GM23338 (cell line): ENCODE results near the gene HYCC2. TPM values are rescaled to one million over a fixed set of nuclear protein-coding genes. Genes with fewer than 3 reads are reported as not detected.

Source experiments
- ATAC-seq: fragments of 200-7000 bp; cut with Tn5 transposase; 3 replicates; pipeline ENCODE4 v1.9.1; 2020
- DNase-seq: peaks from one replicate; pipeline ENCODE4 v3.0.0-alpha.2; 2015; ENCODE audit warnings: low spot score
- H2AFZ ChIP-seq: fragments of 200-600 bp; sonication (generic); 2 replicates; pipeline ENCODE4 v1.8.0; 2016; ENCODE audit warnings: antibody characterized with exemption, mild to moderate bottlenecking, moderate library complexity
- H3F3A ChIP-seq: fragments of 200-600 bp; sonication (generic); replicated peaks from 2 replicates; pipeline ENCODE4 v1.8.0; 2017; ENCODE audit warnings: antibody characterized with exemption, mixed run types, low read depth
- H3K27ac ChIP-seq: fragments of 200-600 bp; sonication (generic); 2 replicates; pipeline ENCODE4 v1.6.1; 2016; ENCODE audit warnings: low read depth
- H3K27me3 ChIP-seq: fragments of 200-600 bp; sonication (generic); 2 replicates; pipeline ENCODE4 v1.8.0; 2016; ENCODE audit warnings: mild to moderate bottlenecking, mixed run types, moderate library complexity; ENCODE audit not compliant: insufficient read depth
- H3K36me3 ChIP-seq: fragments of 200-600 bp; sonication (generic); 2 replicates; pipeline ENCODE4 v1.8.0; 2016; ENCODE audit warnings: mild to moderate bottlenecking; ENCODE audit not compliant: insufficient read depth
- H3K4me1 ChIP-seq: fragments of 200-600 bp; sonication (generic); 2 replicates; pipeline ENCODE4 v1.8.0; 2016; ENCODE audit warnings: mild to moderate bottlenecking, moderate library complexity; ENCODE audit not compliant: insufficient read depth
- H3K4me2 ChIP-seq: fragments of 200-600 bp; sonication (generic); 2 replicates; pipeline ENCODE4 v1.7.1; 2017; ENCODE audit warnings: mixed run types
- H3K4me3 ChIP-seq: fragments of 200-600 bp; sonication (generic); 2 replicates; pipeline ENCODE4 v1.6.1; 2016; ENCODE audit warnings: mixed run types
- H3K79me2 ChIP-seq: fragments of 200-600 bp; sonication (generic); replicated peaks from 2 replicates; pipeline ENCODE4 v1.8.0; 2017; ENCODE audit warnings: mild to moderate bottlenecking; ENCODE audit not compliant: insufficient read depth
- H3K9me2 ChIP-seq: fragments of 200-600 bp; sonication (generic); 2 replicates; pipeline ENCODE4 v1.8.0; 2017; ENCODE audit not compliant: insufficient read depth
- H4K20me1 ChIP-seq: fragments of 200-600 bp; sonication (generic); replicated peaks from 2 replicates; pipeline ENCODE4 v1.8.0; 2017; ENCODE audit warnings: mild to moderate bottlenecking; ENCODE audit not compliant: insufficient read depth
- H3K27ac Mint-ChIP-seq: 2 replicates; pipeline ENCODE4 v1.8.0; 2020; ENCODE audit warnings: inconsistent platforms, mild to moderate bottlenecking, moderate library complexity, mixed read lengths
- H3K27me3 Mint-ChIP-seq: 3 replicates; pipeline ENCODE4 v1.8.0; 2022; ENCODE audit warnings: low read depth, mild to moderate bottlenecking, moderate library complexity, mixed read lengths, inconsistent platforms; ENCODE audit not compliant: insufficient read depth, poor library complexity
- H3K36me3 Mint-ChIP-seq: 3 replicates; pipeline ENCODE4 v1.8.0; 2021; ENCODE audit warnings: low read depth, mild to moderate bottlenecking, inconsistent platforms, moderate library complexity, mixed read lengths
- H3K4me1 Mint-ChIP-seq: 3 replicates; pipeline ENCODE4 v1.8.0; 2020; ENCODE audit warnings: mild to moderate bottlenecking, inconsistent platforms, mixed read lengths
- H3K4me3 Mint-ChIP-seq: 3 replicates; pipeline ENCODE4 v1.8.0; 2021; ENCODE audit warnings: moderate library complexity, mild to moderate bottlenecking, inconsistent platforms, mixed read lengths
- H3K9me3 Mint-ChIP-seq: 3 replicates; pipeline ENCODE4 v1.8.0; 2020; ENCODE audit warnings: moderate library complexity, mild to moderate bottlenecking, inconsistent platforms, mixed read lengths
- CREB1 ChIP-seq: fragments of 250-450 bp; sonication (Bioruptor Pico); IDR thresholded peaks from 2 replicates; pipeline ENCODE4 v1.5.0; 2020; ENCODE audit warnings: low read depth, mild to moderate bottlenecking, moderate library complexity
- EZH2 ChIP-seq: fragments of 200-600 bp; sonication (generic); IDR thresholded peaks from one replicate; pipeline ENCODE4 v1.8.0; 2017; ENCODE audit warnings: antibody characterized with exemption, mild to moderate bottlenecking, low read depth; ENCODE audit not compliant: unreplicated experiment
- JUNB ChIP-seq: IDR thresholded peaks from one replicate; pipeline ENCODE4 v1.6.1; 2016; ENCODE audit warnings: antibody characterized with exemption; ENCODE audit not compliant: unreplicated experiment
- NANOG ChIP-seq: IDR thresholded peaks from 2 replicates; pipeline ENCODE4 v1.6.1; 2016; ENCODE audit warnings: antibody characterized with exemption, borderline replicate concordance
- POLR2AphosphoS5 ChIP-seq: IDR thresholded peaks from 2 replicates; pipeline ENCODE4 v1.6.1; 2016; ENCODE audit warnings: antibody characterized with exemption, low read depth
- STAT1 ChIP-seq: IDR thresholded peaks from one replicate; pipeline ENCODE4 v1.6.1; 2016; ENCODE audit warnings: antibody characterized with exemption; ENCODE audit not compliant: unreplicated experiment
- ZNF114 ChIP-seq: fragments of 250-450 bp; sonication (Bioruptor Pico); IDR thresholded peaks from 2 replicates; pipeline ENCODE4 v1.5.0; 2020; ENCODE audit warnings: mild to moderate bottlenecking, moderate library complexity
- ZNF331 ChIP-seq: fragments of 250-450 bp; sonication (Bioruptor Pico); IDR thresholded peaks from 2 replicates; pipeline ENCODE4 v1.5.0; 2020; ENCODE audit warnings: low read depth, mild to moderate bottlenecking, moderate library complexity
- polyA plus RNA-seq: library from polyadenylated mRNA; unstranded; fragments of >200 nt; fragmentation: Nextera tagmentation; extraction: Ambion mirVana; gene quantifications from 2 replicates; pipeline ENCODE4 v1.2.1, GENCODE V29; 2016
- total RNA-seq: library from RNA; depleted of rRNA; stranded (reverse); fragments of >200 nt; shearing (Covaris generic); gene quantifications from 2 replicates; pipeline ENCODE4 v1.2.3, GENCODE V29; 2014
- TF ChIP-seq, protein P1 (sequence below), 2 experiments: fragments of 200-600 bp in 1 of 2; sonication (generic) in 1 of 2; conservative IDR thresholded peaks; 2 replicates each; pipeline versions ENCODE4 v1.5.1 to v1.6.1; 2016 to 2017; ENCODE audit warnings: antibody characterized with exemption in 2 of 2, low read depth in 2 of 2, mild to moderate bottlenecking in 2 of 2, moderate library complexity in 1 of 2
- TF ChIP-seq, protein P2 (sequence below): IDR thresholded peaks from 2 replicates; pipeline ENCODE4 v1.6.1; 2016; ENCODE audit warnings: antibody characterized with exemption
- TF ChIP-seq, protein P3 (sequence below): fragments of 250-450 bp; sonication (Bioruptor Pico); IDR thresholded peaks from 2 replicates; pipeline ENCODE4 v1.5.0; 2020; ENCODE audit warnings: mild to moderate bottlenecking, moderate library complexity

The HYCC2 gene
- total and polyA plus RNA-seq, 2 experiments from 2014 or later: 2.4 to 4.8 TPM

DNA sequence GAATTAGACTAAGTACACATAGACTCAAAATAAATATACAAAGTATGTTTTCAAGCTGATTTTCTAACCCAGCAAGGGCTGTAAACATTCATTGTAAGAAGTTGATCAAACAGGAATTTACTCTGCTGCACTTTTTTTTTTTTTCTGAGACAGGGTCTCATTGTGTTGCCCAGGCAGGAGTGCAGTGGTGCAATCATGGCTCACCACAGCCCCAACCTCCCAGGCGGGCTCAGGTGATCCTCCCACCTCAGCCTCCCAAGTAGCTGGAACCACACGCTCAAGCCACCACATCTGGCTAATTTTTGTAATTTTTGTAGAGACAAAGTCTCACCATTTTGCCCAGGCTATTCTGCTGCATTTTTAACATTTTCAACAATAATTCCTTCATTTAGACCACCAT is 36.2 kb upstream of the HYCC2 start:
- ATAC-seq: no peak
- Mint-ChIP-seq H3K27ac (no peak overlapping the region), H3K4me3 (no peak overlapping the region), H3K27me3 (no peaks in the 10 kb centered on the region), H3K4me1 (peaks cover 4% of the 10 kb centered on the region; the same call in 1 of the 3 replicates), H3K36me3 (no peaks in the 10 kb centered on the region), H3K9me3 (no peaks in the 10 kb centered on the region)
- no peaks in the 10 kb centered on the region for H4K20me1 ChIP-seq
- H3K4me1 ChIP-seq: no peaks in the 10 kb centered on the region
- no peak overlapping the region for H3K4me3 ChIP-seq
- no peak overlapping the region for H3K4me2 ChIP-seq
- H2AFZ ChIP-seq: no peak overlapping the region
- no peaks in the 10 kb centered on the region for H3F3A ChIP-seq
- H3K36me3 ChIP-seq: no peaks in the 10 kb centered on the region
- H3K27ac ChIP-seq: no peak overlapping the region
- TF ChIP-seq, protein P1, sequence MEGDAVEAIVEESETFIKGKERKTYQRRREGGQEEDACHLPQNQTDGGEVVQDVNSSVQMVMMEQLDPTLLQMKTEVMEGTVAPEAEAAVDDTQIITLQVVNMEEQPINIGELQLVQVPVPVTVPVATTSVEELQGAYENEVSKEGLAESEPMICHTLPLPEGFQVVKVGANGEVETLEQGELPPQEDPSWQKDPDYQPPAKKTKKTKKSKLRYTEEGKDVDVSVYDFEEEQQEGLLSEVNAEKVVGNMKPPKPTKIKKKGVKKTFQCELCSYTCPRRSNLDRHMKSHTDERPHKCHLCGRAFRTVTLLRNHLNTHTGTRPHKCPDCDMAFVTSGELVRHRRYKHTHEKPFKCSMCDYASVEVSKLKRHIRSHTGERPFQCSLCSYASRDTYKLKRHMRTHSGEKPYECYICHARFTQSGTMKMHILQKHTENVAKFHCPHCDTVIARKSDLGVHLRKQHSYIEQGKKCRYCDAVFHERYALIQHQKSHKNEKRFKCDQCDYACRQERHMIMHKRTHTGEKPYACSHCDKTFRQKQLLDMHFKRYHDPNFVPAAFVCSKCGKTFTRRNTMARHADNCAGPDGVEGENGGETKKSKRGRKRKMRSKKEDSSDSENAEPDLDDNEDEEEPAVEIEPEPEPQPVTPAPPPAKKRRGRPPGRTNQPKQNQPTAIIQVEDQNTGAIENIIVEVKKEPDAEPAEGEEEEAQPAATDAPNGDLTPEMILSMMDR (conservative IDR thresholded peaks at IDR 0.05; ENCODE audit: low read depth in 2 of 2): no peak
- no peak for TF ChIP-seq ZNF331 (CRISPR knock-in tag)
- TF ChIP-seq ZNF114: no peak
- TF ChIP-seq STAT1: no peak
- no peak for TF ChIP-seq JUNB
- H3K27me3 ChIP-seq: no peaks in the 10 kb centered on the region
- no peaks in the 10 kb centered on the region for H3K9me2 ChIP-seq
- DNase-seq: no peak
- H3K79me2 ChIP-seq: no peaks in the 10 kb centered on the region

DNA sequence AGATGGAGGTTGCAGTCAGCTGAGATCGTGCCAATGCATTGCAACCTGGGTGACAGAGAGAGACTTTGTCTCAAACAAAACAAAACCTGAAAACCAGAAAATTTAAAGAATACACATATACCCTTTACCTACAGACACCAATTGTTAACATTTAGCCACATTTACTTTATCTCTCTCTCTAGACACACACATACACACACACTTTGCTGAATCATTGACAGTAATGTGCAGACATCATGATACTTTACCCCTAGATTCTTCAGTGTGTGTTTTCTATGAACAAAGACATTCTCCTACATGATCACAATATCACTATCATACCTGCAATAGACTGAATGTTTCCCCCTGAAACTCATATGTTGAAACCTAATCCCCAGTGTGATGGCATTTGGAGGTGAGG is 34.3 kb upstream of the HYCC2 start:
- Histone ChIP-seq H3K4me2 (no peak overlapping the region), H2AFZ (no peak overlapping the region), H4K20me1 (no peaks in the 10 kb centered on the region), H3K9me2 (no peaks in the 10 kb centered on the region), H3K4me1 (no peaks in the 10 kb centered on the region), H3K36me3 (no peaks in the 10 kb centered on the region), H3K27me3 (no peaks in the 10 kb centered on the region), H3F3A (no peaks in the 10 kb centered on the region), H3K4me3 (no peak overlapping the region), H3K27ac (no peak overlapping the region), H3K79me2 (no peaks in the 10 kb centered on the region)
- no peaks in the 10 kb centered on the region for H3K9me3 Mint-ChIP-seq
- no peaks in the 10 kb centered on the region for H3K4me1 Mint-ChIP-seq
- ATAC-seq (no peak), DNase-seq (no peak)
- no peaks in the 10 kb centered on the region for H3K36me3 Mint-ChIP-seq
- H3K27me3 Mint-ChIP-seq: peaks cover 3% of the 10 kb centered on the region
- no peak overlapping the region for H3K4me3 Mint-ChIP-seq
- H3K27ac Mint-ChIP-seq: no peak overlapping the region
- TF ChIP-seq NANOG (no peak), ZNF114 (no peak), POLR2AphosphoS5 (no peak), CREB1 (CRISPR knock-in tag) (no peak), STAT1 (no peak), ZNF331 (CRISPR knock-in tag) (no peak), EZH2 (no peak)
- TF ChIP-seq, protein P2, sequence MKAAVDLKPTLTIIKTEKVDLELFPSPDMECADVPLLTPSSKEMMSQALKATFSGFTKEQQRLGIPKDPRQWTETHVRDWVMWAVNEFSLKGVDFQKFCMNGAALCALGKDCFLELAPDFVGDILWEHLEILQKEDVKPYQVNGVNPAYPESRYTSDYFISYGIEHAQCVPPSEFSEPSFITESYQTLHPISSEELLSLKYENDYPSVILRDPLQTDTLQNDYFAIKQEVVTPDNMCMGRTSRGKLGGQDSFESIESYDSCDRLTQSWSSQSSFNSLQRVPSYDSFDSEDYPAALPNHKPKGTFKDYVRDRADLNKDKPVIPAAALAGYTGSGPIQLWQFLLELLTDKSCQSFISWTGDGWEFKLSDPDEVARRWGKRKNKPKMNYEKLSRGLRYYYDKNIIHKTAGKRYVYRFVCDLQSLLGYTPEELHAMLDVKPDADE: no peak
- TF ChIP-seq, protein P3, sequence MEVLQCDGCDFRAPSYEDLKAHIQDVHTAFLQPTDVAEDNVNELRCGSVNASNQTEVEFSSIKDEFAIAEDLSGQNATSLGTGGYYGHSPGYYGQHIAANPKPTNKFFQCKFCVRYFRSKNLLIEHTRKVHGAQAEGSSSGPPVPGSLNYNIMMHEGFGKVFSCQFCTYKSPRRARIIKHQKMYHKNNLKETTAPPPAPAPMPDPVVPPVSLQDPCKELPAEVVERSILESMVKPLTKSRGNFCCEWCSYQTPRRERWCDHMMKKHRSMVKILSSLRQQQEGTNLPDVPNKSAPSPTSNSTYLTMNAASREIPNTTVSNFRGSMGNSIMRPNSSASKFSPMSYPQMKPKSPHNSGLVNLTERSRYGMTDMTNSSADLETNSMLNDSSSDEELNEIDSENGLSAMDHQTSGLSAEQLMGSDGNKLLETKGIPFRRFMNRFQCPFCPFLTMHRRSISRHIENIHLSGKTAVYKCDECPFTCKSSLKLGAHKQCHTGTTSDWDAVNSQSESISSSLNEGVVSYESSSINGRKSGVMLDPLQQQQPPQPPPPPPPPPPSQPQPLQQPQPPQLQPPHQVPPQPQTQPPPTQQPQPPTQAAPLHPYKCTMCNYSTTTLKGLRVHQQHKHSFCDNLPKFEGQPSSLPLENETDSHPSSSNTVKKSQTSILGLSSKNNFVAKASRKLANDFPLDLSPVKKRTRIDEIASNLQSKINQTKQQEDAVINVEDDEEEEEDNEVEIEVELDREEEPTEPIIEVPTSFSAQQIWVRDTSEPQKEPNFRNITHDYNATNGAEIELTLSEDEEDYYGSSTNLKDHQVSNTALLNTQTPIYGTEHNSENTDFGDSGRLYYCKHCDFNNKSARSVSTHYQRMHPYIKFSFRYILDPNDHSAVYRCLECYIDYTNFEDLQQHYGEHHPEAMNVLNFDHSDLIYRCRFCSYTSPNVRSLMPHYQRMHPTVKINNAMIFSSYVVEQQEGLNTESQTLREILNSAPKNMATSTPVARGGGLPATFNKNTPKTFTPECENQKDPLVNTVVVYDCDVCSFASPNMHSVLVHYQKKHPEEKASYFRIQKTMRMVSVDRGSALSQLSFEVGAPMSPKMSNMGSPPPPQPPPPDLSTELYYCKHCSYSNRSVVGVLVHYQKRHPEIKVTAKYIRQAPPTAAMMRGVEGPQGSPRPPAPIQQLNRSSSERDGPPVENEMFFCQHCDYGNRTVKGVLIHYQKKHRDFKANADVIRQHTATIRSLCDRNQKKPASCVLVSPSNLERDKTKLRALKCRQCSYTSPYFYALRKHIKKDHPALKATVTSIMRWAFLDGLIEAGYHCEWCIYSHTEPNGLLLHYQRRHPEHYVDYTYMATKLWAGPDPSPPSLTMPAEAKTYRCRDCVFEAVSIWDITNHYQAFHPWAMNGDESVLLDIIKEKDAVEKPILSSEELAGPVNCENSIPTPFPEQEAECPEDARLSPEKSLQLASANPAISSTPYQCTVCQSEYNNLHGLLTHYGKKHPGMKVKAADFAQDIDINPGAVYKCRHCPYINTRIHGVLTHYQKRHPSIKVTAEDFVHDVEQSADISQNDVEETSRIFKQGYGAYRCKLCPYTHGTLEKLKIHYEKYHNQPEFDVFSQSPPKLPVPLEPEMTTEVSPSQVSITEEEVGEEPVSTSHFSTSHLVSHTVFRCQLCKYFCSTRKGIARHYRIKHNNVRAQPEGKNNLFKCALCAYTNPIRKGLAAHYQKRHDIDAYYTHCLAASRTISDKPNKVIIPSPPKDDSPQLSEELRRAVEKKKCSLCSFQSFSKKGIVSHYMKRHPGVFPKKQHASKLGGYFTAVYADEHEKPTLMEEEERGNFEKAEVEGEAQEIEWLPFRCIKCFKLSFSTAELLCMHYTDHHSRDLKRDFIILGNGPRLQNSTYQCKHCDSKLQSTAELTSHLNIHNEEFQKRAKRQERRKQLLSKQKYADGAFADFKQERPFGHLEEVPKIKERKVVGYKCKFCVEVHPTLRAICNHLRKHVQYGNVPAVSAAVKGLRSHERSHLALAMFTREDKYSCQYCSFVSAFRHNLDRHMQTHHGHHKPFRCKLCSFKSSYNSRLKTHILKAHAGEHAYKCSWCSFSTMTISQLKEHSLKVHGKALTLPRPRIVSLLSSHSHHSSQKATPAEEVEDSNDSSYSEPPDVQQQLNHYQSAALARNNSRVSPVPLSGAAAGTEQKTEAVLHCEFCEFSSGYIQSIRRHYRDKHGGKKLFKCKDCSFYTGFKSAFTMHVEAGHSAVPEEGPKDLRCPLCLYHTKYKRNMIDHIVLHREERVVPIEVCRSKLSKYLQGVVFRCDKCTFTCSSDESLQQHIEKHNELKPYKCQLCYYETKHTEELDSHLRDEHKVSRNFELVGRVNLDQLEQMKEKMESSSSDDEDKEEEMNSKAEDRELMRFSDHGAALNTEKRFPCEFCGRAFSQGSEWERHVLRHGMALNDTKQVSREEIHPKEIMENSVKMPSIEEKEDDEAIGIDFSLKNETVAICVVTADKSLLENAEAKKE (CRISPR knock-in tag): no peak
- TF ChIP-seq, protein P1 (conservative IDR thresholded peaks at IDR 0.05; ENCODE audit: low read depth in 2 of 2): no peak
